Heart left ventricle (tissue), 13 donors: ENCODE data around the gene ABCD1.

Experiments
- POLR2A ChIP-seq, 2 donors: fragments of 450-650 bp; IDR thresholded peaks; one replicate each; pipeline ENCODE4 v1.6.1; 2017; ENCODE audit warnings: antibody characterized with exemption in 2 of 2, mild to moderate bottlenecking in 2 of 2, moderate library complexity in 2 of 2
- TF ChIP-seq, protein P1 (sequence below), 12 donors: fragments of 200-600 bp; sonication (generic) in 4 of 12; IDR thresholded peaks; one replicate each; pipeline versions ENCODE4 v1.5.0 to v1.8.0; 2018 to 2022; ENCODE audit warnings: antibody characterized with exemption in 12 of 12, mild to moderate bottlenecking in 5 of 12
- donor health status: ischemic (EF 13 %, LVEDD 7.1; RV severe dilation, severe dysfunction).
- donor health status: DM: no; HTN: yes; CAD: no.
- donor health status: DM: no; HTN: no; CAD: no.
- donor health status: ischemic (EF 25% LVEDD 6.9; RV normal size, moderate dysfunction).
- donor health status: ischemic (EF 25% LVEDD 5.7; RV mildly dilated, moderate dysfunction).
- donor health status: ischemic (EF 35%, LVEDD 5.7; RV mildly dilated, moderate dysfunction).
- donor health status: nonischemic (EF 11% LVEDD 7.7; RV severe dilation, severe dysfunction).
- donor health status: DM: yes; HTN: yes; CAD: no.
- donor health status: PGD.
- donor health status: ischemic (EF 29% LVEDD 5.4; RV normal size, mild dysfunction).
- donor health status: nonischemic (EF 23%, LVEDD 6.1; RV moderate dilation, normal function).

GRCh38 chrX:153784325-153784967, 59.8 kb downstream of the ABCD1 start:
- TF ChIP-seq, protein P1, sequence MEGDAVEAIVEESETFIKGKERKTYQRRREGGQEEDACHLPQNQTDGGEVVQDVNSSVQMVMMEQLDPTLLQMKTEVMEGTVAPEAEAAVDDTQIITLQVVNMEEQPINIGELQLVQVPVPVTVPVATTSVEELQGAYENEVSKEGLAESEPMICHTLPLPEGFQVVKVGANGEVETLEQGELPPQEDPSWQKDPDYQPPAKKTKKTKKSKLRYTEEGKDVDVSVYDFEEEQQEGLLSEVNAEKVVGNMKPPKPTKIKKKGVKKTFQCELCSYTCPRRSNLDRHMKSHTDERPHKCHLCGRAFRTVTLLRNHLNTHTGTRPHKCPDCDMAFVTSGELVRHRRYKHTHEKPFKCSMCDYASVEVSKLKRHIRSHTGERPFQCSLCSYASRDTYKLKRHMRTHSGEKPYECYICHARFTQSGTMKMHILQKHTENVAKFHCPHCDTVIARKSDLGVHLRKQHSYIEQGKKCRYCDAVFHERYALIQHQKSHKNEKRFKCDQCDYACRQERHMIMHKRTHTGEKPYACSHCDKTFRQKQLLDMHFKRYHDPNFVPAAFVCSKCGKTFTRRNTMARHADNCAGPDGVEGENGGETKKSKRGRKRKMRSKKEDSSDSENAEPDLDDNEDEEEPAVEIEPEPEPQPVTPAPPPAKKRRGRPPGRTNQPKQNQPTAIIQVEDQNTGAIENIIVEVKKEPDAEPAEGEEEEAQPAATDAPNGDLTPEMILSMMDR (IDR thresholded peaks at IDR 0.05) = no peak
- no peak for TF ChIP-seq POLR2A (IDR thresholded peaks at IDR 0.05)
